ENCODE results near the gene TRMT11.
"Not testable (repeated sequence)": the region's sequence is repeated elsewhere in the genome, so short reads cannot be mapped to it uniquely, and the experiment has no call there.

The TRMT11 gene

DNA sequence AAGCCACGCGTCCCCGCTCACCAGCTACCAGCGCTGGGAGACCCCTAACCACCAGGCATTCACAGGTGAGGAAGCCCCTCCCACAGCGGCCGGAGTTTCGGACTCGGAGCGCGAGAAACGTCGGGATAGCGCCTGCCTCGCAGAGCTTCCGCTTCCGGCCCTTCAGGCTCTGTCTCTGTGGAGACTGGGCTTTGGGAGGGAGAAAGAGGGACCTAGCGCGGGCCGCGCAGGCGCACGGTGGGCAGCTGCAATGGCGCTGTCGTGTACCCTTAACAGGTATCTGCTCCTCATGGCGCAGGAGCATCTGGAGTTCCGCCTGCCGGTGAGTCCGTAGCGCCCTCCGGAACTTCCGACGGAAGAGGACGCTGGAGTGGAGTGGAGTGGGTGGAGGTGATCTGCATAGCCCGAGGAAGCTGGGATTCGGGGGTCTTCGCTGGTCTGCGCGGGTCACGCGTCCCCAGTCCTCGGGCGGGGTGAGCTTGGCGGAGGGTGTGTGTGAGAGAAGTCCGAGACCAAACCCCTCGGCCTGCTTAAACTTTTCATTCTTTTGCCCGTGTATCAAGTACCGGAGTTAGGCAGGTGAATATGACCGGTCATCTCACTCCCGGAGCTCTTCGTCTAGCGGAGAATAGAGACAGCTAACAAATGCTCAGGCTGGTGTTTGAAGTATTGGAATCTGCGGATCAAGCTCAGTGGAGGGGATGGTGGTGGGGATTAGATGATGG lies at the start of gene TRMT11:
Gene TRMT11 (plus strand): TSS at position 240 of the 725 bp plus-strand sequence. CDS start 11 bp downstream, at position 251.
- peak; percentile 89 to 94 for DNase-seq

DNA sequence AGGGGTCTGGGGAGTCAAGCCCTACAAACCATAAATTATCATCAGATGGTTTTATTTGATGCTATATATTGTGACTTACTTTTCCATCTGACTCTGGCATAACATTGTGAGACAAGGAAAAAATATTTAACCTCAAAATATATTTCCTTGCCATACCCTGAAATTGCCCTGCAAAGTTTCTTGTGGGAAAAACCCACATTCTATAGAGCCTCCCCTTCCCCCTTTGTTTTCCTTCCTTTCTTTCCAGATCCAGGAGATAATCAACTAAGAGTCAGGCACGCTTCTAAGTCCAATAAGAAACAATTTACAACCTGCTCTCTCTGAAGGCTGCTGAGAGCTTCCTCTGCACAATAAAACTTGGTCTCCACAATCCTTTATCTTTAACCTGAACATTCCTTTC lies 47.3 kb upstream of the TRMT11 start:
- DNase-seq: no peak

DNA sequence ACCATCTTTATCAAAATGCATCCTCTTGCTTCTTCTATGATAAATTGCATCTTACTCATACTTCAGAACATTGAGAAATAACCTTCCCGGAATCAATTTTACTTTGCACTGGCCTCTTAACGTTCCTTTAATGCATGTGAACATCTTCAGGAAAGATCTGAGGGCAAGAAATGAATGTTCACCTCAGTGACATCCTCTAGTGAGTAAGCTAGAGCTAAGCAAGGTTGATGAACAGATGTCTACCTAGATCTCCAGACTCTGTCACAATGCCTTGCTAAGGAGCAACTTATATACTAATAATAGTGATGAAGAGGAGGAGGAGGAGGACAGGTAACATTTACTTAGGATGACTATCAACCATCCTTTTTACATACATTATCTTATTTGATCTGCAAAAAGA lies 46.5 kb upstream of the TRMT11 start:
- no peak for DNase-seq

DNA sequence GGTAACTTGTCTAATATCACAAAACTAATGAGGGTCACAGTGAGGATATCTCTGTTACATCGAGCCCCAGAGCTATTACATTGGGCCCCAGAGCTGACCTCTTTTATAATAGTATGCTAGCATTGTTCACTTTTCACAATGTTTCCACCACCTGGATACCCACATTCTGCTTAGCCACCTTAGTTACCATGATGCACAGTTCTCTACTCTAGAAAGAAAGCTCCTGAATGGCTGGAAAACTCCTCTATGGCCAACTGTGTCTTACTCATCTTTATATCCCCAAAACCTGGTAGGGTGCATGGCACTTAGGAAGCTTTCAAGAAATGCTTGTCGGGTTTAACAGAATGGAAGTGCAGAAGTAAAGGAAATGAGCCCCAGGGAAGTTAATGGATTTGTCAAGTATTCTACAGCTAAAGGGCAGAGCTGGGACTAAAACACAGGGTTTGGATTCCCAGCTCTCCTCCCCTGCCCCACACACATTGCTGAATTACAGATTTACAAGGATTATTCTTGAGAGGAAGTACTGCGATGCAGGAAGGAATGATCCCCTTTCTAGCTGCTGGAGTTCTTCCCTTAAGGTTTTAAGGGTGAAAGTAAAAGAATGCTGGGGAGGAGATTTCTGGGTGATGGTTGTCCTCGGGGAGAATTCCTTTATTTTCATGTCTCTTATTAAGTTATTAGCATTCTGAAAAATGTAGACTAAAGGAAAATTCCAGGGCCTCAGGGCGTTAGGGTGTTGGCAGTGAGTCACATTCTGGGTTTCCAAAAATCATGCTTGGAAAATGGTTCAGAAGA lies 45.9 kb upstream of the TRMT11 start:
- no peak for DNase-seq

DNA sequence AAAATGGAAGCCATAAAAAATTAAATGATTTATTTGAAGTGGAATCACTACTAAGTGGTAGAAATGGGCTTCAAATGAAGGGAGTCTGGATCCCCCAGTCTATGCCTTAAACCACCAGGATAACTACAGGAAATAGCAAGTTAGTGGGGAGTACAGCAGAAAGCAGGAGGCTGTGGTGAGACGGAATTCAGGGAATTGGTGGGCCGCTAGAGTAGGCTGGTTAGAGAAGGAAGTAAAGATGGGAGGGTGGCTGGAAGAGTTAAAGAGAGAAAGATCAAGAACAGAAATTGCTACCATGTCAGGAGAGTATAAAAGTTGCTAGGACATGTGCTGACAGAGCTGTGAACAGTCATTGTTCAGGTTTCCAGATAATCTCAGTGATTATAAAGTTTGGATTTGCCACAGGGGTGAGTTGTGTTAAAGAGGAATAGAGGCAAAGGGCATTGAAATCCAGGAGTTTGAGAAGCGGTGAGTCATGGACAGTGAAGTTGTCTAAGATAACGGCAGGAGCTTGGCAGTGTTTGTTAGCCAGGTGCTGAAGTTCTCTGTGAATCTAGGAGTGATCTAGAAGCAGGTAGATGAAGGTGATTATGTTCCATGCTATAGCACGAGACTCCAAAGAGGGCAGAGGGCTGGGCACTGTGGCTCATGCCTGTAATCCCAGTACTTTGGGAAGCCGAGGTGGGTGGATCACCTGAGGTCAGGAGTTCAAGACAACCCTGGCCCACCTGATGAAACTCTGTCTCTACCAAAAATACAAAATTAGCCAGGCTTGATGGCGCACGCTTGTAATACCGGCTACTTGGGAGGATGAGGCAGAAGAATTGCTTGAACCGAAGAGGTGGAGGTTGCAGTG lies 43.4 kb upstream of the TRMT11 start:
- DNase-seq: no peak

DNA sequence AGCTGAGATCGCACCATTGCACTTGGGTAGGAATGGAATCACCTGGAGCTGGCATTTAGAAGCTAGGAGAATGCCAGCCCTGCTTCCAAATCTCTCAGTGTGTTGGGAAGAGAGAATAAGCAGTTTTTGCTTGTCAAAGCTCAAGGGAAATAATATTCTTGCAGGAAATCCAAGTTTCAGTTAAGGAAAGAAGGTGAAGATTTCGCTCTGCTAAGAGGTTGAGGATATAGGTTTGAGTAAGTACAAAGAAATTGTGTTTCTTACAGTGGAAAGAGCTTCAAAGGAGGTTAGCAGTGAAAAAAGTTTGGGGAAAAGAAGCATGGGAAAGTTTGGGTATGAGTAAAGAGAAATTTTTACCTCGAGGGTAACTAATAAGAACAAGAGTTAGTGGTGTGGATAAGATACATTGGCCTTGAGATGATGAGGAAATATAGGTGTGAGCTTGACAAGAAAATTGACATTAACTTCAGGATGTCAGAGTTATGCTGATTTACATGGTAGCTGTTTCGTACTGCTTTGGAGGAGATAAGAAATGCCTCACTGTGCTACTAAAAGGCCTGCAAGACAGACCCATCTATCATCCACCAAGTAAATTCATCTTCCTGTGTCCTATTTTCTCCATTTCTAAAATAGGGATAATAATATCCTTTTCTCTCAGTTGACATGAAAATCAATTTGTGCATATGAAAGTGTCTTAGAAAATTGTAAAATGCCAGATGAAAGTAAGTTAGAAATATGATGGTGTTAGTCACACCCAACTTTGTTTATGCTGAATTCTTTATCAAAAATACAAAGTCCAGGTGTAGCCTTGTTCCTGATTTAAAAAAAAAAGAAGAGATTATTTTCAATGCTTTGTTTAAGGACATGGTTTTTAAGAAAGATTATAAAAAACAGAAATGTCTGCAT lies 42.6 kb upstream of the TRMT11 start:
- no peak for DNase-seq

DNA sequence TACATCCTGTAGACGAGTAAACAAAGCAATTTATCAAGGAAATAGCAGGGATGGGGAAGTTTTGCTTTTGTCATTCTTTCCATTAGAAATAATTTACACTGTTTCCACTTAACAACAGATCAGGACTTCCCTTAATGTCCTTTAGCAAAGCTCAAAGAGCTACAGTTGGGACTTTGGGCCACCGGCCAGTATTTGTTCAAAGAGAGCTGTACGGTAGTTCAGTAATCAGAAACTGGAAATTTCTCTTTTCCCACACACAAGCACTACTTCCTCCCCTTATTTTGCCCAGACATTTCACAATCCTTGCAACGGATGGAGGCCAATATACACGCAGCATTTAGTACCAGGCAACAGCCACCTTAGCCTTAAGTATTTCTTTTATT lies 41.9 kb upstream of the TRMT11 start:
- no peak for DNase-seq

DNA sequence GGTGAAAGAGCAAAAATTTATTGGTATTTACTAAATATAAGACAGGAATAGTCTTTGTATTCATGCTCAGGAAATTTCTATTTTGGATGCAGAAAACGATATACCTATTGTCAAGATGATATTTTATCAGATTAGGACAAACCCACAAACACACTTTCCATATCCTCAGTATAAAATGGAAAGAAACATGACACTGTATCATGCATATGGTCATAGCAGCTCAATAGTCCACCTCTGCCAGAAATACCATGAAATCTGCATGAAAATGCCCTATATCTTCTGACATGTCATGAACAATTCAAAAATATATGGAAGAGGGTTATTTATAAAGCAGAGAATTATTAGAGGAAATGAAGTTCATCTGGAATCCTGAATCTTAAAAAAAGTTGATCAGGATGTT lies 41.4 kb upstream of the TRMT11 start:
- DNase-seq: no peak

DNA sequence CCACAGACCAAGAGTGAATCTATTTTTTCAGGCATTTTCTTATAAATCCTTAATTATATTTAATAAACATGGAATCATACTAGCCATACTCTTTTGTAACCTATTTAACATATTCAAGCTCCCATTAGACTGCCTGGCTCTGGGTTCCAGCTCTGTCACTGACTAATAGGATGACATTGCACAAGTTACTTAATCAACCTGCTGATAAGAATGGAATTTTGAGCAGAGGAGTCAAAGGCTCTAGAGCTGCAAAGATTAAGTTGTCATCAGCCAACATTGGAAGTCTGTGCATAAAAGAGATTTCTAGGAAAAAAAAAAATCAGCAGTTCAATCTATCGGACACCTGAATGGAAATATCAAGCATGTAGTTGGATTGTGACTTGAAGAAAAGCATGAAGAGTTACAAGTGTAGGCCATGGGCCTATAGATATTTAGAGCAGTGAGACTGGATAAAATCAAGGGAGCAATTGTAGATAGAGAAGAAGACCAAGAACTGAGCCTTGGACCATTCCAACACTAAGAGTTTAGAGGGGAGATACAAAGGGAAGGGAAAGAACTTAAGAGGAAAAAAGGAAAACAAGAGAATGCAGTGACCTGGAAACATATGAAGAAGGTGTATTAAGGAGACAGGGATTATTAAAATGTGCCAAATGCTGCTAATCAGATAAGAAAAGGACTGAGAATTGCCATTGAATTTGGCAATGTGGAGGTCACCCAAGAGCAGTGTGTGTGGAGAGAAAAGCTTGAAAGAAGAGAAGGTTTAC lies 40.8 kb upstream of the TRMT11 start:
- no peak for DNase-seq

DNA sequence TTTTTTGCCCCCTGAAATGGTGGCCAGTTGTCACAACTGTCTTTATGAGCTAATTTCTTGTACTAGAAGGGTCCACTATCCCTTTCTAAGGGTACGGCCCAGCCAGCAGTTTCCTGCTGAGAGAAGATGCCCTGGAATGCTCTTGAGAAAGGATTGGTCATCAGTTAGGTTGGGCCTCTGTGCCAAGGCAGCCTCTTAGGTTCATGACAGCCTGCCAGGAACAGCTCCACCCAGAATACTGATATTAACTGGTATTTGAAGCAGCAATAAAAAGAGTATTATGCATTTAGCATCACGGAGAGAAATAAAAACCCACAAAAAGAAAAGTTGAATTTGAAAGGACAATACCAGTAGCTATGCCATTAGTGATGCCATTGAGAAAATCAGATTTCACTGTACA lies 38.7 kb upstream of the TRMT11 start:
- DNase-seq: no peak

DNA sequence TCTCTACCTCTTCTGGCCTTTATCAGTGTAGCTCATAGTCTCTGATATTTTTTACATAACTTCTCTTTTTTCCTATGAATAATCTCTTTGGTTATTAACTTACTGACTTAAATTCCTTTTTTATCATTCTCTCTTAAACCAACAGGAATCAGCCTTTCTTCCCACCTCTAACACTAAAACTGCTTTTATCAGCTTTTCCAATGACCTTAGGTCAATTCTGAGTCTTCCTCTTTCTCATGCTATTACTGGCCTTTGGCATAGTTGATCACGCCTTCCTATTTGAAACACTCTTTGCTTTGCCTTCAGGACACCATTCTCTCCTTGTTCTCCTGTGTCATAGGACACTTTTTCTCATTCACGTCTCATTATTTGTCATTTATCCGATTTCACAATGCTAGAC lies 37.9 kb upstream of the TRMT11 start:
- no peak for DNase-seq

DNA sequence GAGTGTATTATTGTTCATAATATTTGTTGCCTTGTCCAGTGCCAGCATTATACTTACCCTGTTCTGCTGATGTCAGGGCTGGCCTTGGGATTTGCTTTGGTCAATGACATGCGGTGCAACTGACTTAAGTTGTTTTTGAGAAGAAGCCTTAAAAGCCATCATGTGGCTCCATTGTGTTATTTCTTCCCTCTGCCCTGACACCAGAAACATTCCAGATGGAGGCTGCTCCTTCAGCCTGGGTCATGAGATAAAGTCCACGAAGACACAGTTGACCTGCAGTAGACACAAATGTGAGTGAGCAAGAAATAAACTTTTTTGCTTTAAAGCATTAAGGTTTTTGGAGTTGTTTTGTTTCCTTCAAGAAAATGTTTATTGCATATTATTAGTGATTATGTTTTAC lies 37.3 kb upstream of the TRMT11 start:
- no peak for DNase-seq

DNA sequence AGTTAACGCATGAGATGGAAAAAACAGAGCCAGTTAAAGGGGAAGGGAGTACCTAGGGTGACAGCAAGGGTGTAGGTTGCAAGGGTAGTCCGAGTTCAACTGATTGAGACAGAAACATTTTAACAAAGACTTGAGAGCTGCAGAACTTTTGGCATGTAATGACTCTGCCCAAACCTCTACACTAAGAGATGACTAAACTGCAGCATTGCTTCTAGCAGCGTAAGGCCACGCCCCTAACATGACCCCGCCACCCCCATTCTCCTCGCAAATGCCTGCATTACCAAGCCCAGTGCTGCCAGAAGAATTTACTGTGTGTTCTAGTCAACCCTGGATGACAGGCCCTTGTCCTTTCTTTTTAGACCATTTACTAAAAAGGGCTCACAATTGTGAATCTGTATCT lies 36.0 kb upstream of the TRMT11 start:
- DNase-seq: no peak

DNA sequence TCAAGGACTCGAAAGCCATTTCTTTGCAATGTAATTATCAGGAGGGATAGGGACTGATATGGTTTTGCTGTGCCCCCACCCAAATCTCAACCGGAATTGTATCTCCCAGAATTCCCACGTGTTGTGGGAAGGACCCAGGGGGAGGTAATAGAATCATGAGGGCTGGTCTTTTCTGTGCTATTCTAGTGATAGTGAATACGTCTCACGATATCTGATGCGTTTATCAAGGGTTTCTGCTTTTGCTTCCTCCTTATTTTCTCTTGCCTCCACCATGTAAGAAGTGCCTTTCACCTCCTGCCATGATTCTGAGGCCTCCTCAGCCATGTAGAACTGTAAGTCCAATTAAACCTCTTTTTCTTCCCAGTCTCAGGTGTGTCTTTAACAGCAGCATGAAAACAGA lies 35.6 kb upstream of the TRMT11 start:
- DNase-seq: not testable (repeated sequence)

DNA sequence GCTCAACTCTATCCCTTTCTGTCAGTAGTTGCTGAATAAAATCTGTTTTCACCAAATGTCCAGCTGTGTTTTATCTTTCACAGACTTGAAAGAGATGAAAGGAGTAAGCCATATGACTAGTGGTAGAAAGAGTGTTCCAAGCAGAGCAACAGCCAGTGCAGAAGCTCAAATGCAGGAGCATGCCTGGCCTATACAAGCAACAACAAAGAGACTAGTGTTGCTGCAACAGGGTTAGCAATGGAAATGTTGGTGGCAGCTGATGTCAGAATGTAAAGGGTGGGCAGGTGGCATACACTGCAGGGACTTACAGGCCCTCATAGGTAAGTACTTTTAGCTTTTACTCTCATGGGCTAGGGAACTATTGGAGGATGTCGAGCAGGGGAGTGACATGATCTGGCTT lies 35.0 kb upstream of the TRMT11 start:
- no peak for DNase-seq

DNA sequence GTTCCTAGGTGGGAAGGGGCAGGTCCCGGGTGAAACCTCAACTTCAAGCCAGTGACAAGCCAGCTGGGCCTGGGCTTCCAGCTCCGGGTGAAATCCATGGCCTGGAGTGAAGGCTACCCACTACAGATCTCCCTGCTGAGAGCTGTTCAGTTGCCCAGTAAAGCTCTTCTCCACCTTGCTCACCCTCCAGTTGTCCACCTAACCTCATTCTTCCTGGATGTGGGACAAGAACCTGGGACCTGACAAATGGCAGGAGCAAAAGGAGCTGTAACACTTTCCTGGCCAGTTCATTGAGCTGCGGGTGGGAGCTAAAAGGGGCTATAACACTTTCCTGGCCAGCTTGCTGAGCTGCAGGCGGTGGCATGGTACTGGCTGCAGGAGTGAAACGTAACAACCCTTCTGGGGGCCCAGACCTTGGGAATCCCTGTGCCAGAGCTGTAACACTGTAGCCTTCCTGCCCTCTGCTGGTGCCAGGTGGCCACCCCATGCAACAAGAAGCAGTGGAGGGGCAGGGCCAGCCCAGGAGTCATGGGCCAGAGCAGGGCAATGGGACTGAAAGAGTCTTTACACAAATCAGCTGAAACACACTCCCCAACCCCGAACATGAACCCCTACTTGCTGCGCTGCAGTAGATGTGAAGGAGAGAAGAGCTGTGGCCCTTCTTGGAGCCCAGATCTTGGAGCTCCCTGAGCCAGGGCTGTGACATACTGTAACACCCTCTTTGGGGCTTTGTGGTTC lies 33.4 kb upstream of the TRMT11 start:
- DNase-seq: no peak

DNA sequence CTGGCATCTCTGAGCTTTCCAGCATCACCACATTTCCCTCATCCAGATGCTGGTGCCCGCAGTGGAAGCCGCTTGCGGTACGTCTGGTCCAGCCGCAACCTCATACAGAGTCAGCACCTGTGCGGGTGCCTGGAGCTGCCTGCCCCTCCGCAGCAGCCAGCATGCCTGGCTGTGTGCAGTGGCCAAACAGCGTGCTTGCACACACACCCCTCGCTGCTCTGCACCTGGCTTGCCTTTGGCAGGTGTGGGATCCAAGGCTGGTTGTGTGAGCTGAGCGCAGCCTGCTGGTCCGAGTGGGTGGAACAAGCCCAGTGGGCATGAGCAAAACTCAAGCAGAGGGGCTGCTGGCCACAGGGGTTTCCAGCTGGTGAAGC lies 32.9 kb upstream of the TRMT11 start:
- no peak for DNase-seq

DNA sequence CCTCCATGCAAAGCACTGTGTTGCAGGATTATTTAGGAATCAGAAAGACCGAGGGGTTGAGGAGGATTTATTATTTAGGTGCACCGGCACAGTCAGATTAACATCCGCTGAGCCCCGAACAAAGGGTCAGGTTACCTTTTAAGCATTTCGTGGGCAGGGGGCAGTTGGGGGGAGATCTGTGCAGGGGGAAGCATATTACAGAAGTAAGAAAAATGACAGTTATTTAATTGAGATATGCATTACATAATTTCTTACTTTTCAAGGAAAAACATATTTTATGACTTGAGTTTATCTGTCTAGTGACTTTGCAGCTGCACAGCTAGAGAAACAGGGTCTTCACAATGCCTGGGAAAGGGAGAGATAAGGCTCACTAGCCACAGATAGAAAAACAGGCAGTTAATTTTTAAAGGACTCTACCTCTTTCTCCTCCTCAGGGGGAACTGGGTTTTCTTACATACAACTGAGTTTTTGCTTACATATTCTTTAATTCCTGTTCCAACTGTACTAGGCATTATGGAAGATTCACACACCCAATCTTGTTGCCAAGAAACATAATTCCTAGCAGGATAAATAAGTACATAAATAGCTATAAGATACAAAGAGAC lies 31.5 kb upstream of the TRMT11 start:
- DNase-seq: no peak

DNA sequence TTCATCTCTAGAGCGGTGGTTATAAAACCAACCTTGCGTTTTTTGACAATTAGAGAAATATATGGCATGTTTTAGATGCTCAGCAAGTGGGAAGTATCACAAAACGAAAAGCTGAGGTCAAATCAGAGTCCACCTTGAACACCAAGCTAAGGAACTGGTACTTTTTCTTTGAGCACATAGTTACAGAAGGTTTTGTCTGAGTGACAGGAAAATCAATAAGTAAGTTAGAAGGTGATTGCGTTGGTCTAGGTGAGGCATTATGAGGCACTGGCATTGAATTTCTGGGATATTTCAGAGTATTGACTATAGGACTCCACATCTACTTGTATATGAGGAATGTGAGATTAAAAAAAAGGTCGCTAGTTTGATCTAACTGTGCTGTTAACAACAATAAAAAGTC lies 30.4 kb upstream of the TRMT11 start:
- DNase-seq: no peak
